ENCODE measurements around the gene MRPL18.

The MRPL18 gene

DNA sequence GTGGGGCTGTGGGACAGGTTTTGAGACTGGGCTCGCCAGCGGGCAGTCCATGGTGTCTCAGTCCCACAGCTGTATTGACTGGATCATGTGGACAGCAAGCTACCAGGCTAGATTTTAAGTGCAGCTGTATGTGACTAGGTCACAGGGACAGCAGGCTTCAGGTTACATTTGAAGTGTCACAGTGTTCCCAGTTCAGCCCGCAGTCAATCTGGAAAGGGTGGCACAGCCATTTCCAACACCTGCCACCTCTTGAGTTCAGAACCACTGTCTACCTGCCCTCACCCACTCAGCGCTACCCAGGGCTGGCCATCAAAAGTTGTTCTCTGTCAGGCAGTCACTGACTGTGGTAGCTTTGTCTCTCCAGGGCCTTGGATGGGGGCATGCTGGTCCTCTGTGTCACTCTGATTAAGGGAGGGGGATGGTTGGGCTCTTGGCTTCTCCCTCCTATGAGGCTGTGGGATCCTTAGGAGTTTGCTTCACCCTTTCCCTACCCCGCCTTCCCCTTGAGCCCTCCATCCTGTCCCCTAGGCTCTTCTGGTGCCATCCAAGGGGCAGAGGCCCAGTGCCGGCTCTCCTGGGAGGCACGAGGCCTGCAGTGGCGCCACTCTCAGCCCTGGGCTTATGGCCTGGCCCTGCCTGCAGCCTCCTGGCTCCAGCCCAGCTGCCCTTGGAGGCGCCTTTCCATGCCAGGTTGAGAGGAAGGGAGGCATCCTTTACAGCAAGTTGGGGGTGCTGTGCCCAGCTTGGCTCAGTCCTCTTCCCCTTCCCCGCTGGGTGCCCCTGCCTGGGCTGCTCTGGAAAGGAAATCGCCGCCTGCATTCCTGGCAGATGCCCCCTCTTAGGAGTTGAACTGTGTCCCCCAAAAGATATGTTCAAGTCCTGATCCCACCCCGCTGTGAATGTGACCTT, 54.7 kb downstream of the MRPL18 start:
- DNase-seq (ENCODE audit: low read depth) = no peak

Measured in stimulated activated CD8-positive, alpha-beta memory T cell treated with anti-CD3 and anti-CD28 coated beads, Interleukin-7, amount 100 ng/mL, for 24 hours (primary cell).